Measurements from ENCODE around the gene TMEM14C.
A peak's percentile ranks its signal among the peaks of the same experiment; 100 is the strongest.

TMEM14C gene

DNA sequence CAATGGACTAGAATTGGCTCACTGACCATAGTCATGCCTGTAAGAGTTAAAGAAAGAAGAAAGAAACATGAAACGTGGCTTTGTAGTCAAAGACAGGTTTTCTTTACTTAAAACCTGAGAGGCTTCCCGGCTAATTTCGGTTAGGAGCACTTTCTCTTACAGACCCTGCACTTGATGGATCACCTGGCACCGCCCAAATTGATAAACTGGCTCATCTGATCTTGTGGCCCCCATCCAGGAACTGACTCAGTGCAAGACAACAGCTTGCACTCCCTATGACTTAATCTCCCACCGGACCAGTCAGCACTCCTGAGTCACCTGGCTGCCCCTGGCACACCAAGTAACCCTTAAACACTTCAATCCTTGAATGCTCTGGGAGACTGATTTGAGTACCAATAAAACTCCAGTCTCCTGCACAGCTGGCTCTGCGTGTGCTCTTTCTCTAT, 37.0 kb downstream of the TMEM14C start:
- DNase-seq (ENCODE audit: low spot score): peak; percentile 57

- no peak for DNase-seq (ENCODE audit: low spot score)
These were observed 40.1 kb downstream of the TMEM14C start for GRCh38 chr6:10763006-10763405.

GRCh38 chr6:10769419-10769818, 46.5 kb downstream of the TMEM14C start:
- no peak for DNase-seq (ENCODE audit: low spot score)

DNA sequence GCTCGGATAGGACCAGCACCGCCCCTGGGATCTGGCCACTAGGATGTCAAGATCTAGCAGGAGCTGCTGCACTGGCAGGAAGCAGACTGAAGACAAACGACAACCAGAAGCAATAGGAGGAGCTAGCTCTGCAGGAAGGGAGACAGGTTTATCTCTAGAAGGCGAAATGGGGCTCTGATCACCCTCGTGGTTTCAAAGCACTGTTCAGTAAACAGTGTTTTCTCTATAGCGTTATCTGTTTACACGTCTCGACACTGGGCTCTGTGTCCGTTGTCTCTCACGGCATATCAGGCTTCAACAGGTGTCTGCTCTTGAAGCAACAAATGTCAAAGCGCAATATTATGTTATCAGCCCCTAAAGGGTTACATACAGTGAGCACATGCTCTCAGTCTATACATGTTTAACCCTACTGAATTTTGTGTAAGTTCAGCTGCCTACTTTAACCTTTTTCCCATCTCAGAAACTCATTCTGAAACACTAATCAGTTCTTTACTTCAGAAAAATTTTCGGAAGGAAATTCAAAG, 48.6 kb downstream of the TMEM14C start:
- no peak for DNase-seq (ENCODE audit: low spot score)

DNA sequence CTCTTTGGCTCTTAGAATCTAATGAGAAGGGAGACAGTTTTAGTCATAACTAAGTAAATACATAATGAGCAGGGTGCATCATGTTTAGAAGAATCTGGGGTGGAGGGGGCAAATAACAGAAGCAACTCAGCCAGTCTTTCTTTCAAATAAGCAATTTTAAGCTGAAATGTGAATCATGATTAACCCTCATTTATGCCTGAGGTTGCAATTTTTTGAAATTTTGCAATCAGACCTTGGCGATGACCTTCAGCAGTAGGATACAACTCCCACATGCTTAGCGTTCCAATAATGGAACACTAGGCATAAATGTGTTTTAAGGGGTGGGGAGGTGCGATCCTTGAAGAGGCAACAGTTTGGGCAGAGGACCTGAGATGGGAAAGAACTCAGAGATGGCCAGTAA, 55.4 kb downstream of the TMEM14C start:
- DNase-seq (ENCODE audit: low spot score): no peak

GRCh38 chr6:10779076-10779475, 56.2 kb downstream of the TMEM14C start:
- DNase-seq (ENCODE audit: low spot score): peak; percentile 73

All from D341Med (cell line).